Chondrocyte (in vitro differentiated cells): ENCODE data around the gene BBX. TPM values are rescaled to one million over a fixed set of nuclear protein-coding genes. Genes with fewer than 3 reads are reported as not detected.

Experiments
- DNase-seq: peaks from one replicate; pipeline ENCODE4 v3.0.0; 2021; ENCODE audit warnings: mixed read lengths, low spot score
- H3K27ac Mint-ChIP-seq: one replicate; pipeline ENCODE4 v1.8.0; 2021; ENCODE audit warnings: mild to moderate bottlenecking, moderate library complexity, mixed read lengths; ENCODE audit not compliant: unreplicated experiment
- H3K27me3 Mint-ChIP-seq: 2 replicates; pipeline ENCODE4 v1.8.0; 2021; ENCODE audit warnings: low read depth, mixed read lengths
- H3K36me3 Mint-ChIP-seq: 2 replicates; pipeline ENCODE4 v1.8.0; 2021; ENCODE audit warnings: low read depth, mixed read lengths
- H3K4me1 Mint-ChIP-seq: 2 replicates; pipeline ENCODE4 v1.8.0; 2021; ENCODE audit warnings: low read depth, mild to moderate bottlenecking, mixed read lengths
- H3K4me3 Mint-ChIP-seq: one replicate; pipeline ENCODE4 v1.8.0; 2021; ENCODE audit warnings: mild to moderate bottlenecking, moderate library complexity, mixed read lengths; ENCODE audit not compliant: unreplicated experiment
- H3K9me3 Mint-ChIP-seq: 2 replicates; pipeline ENCODE4 v1.8.0; 2021; ENCODE audit warnings: low read depth, mixed read lengths
- CTCF ChIP-seq: fragments of 200-600 bp; sonication (generic); IDR thresholded peaks from 2 replicates; pipeline ENCODE4 v1.5.0; 2021; ENCODE audit warnings: antibody characterized with exemption, mild to moderate bottlenecking, moderate library complexity
- total RNA-seq: library from RNA; stranded (reverse); gene quantifications from 3 replicates; pipeline ENCODE4 v1.2.1, GENCODE V29; 2021

The BBX gene
- total RNA-seq, 1 donor from 2014 or later = 69.6 TPM

- peaks cover 2% of the 10 kb centered on the region for H3K9me3 Mint-ChIP-seq
- peak; percentile 22 for TF ChIP-seq CTCF
- DNase-seq = no peak
- H3K27ac Mint-ChIP-seq = peak overlapping the region; percentile 95
- no peak overlapping the region for H3K4me3 Mint-ChIP-seq
- peaks cover 59% of the 10 kb centered on the region for H3K4me1 Mint-ChIP-seq
- H3K36me3 Mint-ChIP-seq = peaks cover 1% of the 10 kb centered on the region
- H3K27me3 Mint-ChIP-seq = no peaks in the 10 kb centered on the region
These were observed 78.0 kb downstream of the BBX start for GRCh38 chr3:107600780-107601179.

GRCh38 chr3:107604057-107604822, 81.5 kb downstream of the BBX start:
- DNase-seq = no peak
- peaks cover 3% of the 10 kb centered on the region for H3K36me3 Mint-ChIP-seq

DNA sequence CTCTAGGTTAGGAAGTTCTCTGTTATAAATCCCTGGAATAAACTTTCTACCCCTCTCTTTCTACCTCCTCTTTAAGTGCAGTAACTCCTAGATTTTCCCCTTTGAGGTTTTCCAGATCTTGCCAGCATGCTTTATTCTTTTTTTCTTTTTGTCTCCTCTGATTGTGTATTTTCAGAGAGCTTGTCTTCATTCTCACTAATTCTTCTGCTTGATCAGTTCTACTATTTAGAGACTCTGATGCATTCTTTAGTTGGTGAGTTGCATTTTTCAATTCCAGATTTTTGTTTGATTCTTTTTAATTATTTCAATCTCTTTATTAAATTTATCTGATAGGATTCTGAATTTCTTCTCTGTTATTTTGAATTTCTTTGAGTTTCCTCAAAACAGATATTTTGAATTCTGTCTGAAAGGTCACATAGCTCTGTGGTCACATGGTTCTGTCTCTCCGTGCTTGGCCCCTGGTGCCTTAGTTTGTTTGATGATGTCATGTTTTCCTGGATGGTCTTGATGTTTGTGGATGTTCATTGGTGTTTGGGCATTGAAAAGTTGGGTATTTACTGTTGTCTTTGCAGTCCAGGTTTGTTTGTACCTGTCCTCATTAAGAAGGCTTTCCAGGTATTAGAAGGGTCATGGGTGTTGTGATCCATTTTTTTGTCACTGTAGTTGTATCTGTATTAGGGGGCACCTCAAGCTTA, 89.2 kb downstream of the BBX start:
- Mint-ChIP-seq H3K36me3 (peaks cover 8% of the 10 kb centered on the region), H3K4me3 (no peak overlapping the region), H3K27ac (no peak overlapping the region), H3K9me3 (peaks cover 37% of the 10 kb centered on the region), H3K27me3 (no peaks in the 10 kb centered on the region), H3K4me1 (peaks cover 4% of the 10 kb centered on the region)
- no peak for DNase-seq
- no peak for TF ChIP-seq CTCF

More at GRCh38 chr3:107604057-107604822, 81.5 kb downstream of the BBX start:
- H3K27ac Mint-ChIP-seq = peak overlapping the region; percentile 82
- TF ChIP-seq CTCF = no peak
- no peak overlapping the region for H3K4me3 Mint-ChIP-seq
- H3K9me3 Mint-ChIP-seq = peaks cover 12% of the 10 kb centered on the region
- no peaks in the 10 kb centered on the region for H3K27me3 Mint-ChIP-seq
- peaks cover 45% of the 10 kb centered on the region for H3K4me1 Mint-ChIP-seq

DNA sequence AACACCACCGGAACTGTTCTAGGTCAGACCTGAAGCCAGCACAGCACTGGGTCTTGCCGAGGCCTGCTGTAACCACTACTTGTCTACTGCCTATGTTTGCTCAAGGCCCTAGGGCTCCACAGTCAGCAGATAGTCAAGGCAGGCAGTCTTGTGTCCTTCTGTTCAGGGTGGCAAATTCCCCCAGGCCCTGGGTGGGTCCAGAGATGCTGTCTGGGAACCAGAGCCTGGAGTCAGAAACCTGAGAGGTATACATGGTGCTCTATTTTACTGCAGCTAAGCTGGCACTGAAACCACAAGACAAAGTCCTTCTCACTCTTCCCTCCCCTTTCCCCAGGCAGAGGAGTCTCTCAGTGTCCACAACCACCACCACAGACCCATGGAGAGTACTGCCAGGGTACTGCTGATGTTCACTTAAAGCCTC, 89.9 kb downstream of the BBX start:
- H3K27me3 Mint-ChIP-seq = no peaks in the 10 kb centered on the region
- no peak for TF ChIP-seq CTCF
- no peak overlapping the region for H3K27ac Mint-ChIP-seq
- H3K9me3 Mint-ChIP-seq = peaks cover 37% of the 10 kb centered on the region
- DNase-seq = no peak
- H3K4me3 Mint-ChIP-seq = no peak overlapping the region
- H3K36me3 Mint-ChIP-seq = peaks cover 6% of the 10 kb centered on the region
- H3K4me1 Mint-ChIP-seq = peaks cover 5% of the 10 kb centered on the region

DNA sequence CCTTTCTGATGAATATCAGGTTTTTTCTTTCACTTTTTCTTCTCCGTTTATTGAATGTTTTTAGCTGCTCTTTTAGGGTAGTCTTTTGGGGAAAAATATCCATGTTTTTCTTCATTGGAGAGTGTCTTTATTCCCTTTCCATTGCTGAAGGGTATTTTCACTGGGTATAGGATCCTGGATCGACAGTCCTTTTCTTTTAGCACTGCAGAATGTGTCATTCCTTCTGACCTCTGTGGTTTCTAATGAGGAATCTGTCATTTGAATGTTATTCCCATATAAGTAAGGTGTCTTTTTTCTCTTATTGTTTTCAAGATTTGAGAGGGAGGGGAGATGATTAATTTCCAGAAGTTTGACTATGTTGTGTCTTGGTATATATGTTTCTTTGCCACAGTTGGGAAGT, 96.8 kb downstream of the BBX start:
- Mint-ChIP-seq H3K27me3 (no peaks in the 10 kb centered on the region), H3K36me3 (no peaks in the 10 kb centered on the region), H3K9me3 (no peaks in the 10 kb centered on the region), H3K4me1 (peaks cover 38% of the 10 kb centered on the region), H3K27ac (no peak overlapping the region), H3K4me3 (no peak overlapping the region)
- DNase-seq = no peak
- TF ChIP-seq CTCF = no peak
